Cardiac fibroblast (primary cell): ENCODE data around the gene PSME3IP1.
"Not testable (repeated sequence)": the region's sequence is repeated elsewhere in the genome, so short reads cannot be mapped to it uniquely, and the experiment has no call there.

ENCODE experiments used
- DNase-seq, 2 donors: peaks; one replicate each; pipeline versions ENCODE4 v3.0.0 to v3.0.0-alpha.2; 2010; ENCODE audit warnings: low read depth in 2 of 2
- H3K4me3 ChIP-seq, 2 donors: replicated peaks in 1 of 2; 1 replicate in 1 of 2; 2 replicates in 1 of 2; pipeline ENCODE4 v1.5.1; 2011; ENCODE audit warnings: low read depth in 2 of 2, low read length in 2 of 2, mild to moderate bottlenecking in 2 of 2, moderate library complexity in 1 of 2
- CTCF ChIP-seq: IDR thresholded peaks from one replicate; pipeline ENCODE4 v1.5.1; 2011; ENCODE audit warnings: low read depth, mild to moderate bottlenecking, low read length, inconsistent platforms

Gene PSME3IP1

GRCh38 chr16:57115514-57116182 is 70.2 kb downstream of the PSME3IP1 start:
- TF ChIP-seq CTCF = no peak
- H3K4me3 ChIP-seq = no peak overlapping the region
- DNase-seq = peak; percentile 46 to 75

GRCh38 chr16:57115168-57115513 is 70.7 kb downstream of the PSME3IP1 start:
- peak; percentile 17 to 52 for DNase-seq
- H3K4me3 ChIP-seq = no peak overlapping the region
- no peak for TF ChIP-seq CTCF

GRCh38 chr16:57113664-57114063 is 72.2 kb downstream of the PSME3IP1 start:
- DNase-seq = no peak
- no peak overlapping the region for H3K4me3 ChIP-seq
- TF ChIP-seq CTCF = no peak

- no peak for TF ChIP-seq CTCF
- no peak overlapping the region for H3K4me3 ChIP-seq
- DNase-seq = peak; percentile 46 to 61
These were observed 72.8 kb downstream of the PSME3IP1 start for GRCh38 chr16:57113042-57113453.

GRCh38 chr16:57112403-57113041 is 73.3 kb downstream of the PSME3IP1 start:
- H3K4me3 ChIP-seq = no peak overlapping the region
- no peak for TF ChIP-seq CTCF
- DNase-seq = no peak

GRCh38 chr16:57111420-57111819 is 74.4 kb downstream of the PSME3IP1 start:
- H3K4me3 ChIP-seq = no peak overlapping the region
- DNase-seq = no peak
- no peak for TF ChIP-seq CTCF

GRCh38 chr16:57110937-57111336 is 74.9 kb downstream of the PSME3IP1 start:
- no peak overlapping the region for H3K4me3 ChIP-seq
- TF ChIP-seq CTCF = no peak
- no peak for DNase-seq

- H3K4me3 ChIP-seq, DNase-seq: not testable (repeated sequence)
These were observed 76.4 kb downstream of the PSME3IP1 start for GRCh38 chr16:57109259-57110105.
